Stimulated activated CD8-positive, alpha-beta memory T cell treated with anti-CD3 and anti-CD28 coated beads, Interleukin-7, amount 100 ng/mL, for 48 hours (primary cell): ENCODE measurements around the gene PCDHGC5.

Experiments
- DNase-seq, 2 donors: peaks; one replicate each; pipeline ENCODE4 v3.0.0-alpha.2; 2020; ENCODE audit warnings: low read depth in 1 of 2; ENCODE audit errors: extremely low read depth in 1 of 2

Gene PCDHGC5

DNA sequence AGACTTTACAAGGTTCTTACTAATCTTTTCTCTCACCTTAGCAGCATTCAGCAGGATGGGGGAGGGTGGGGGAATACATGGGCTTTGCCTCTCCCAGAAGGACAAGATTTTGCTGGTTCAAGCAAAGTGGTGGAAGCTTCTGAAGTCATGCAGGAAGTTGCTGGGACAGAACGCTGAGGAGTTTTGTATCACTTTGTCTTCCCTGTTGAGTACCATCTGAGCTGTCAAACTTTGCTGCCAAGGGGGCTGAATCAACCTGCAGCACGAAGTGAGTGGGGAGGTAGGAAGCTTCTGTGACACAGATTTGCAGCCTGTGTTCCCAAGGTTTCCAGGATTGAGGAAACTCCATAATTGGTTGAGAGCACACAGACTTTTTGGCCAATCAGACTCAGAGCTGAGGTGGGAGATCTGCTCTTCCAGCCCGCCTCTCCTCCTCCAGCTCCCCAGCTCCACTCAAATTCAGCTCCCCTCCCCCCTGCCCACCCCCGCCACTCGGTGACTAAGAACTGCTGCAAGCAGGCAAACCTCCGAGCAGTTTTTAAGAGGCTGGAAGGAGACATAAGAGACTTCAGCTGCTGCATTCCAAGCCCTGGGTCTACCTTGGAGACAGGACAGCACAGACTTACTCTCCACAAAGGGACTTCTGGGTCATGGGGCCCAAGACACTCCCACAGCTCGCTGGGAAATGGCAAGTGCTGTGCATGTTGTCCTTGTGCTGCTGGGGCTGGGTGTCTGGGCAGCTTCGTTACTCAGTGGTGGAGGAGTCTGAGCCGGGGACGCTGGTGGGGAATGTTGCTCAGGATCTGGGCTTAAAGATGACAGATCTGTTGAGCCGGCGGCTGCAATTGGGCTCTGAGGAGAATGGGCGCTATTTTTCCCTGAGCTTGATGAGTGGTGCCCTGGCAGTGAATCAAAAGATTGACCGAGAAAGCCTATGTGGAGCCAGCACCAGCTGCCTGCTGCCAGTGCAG is at the start of gene PCDHGC5:
Gene PCDHGC5, plus strand, starts transcription at position 491 of the 971 bp plus-strand sequence. Its CDS starts 160 bp downstream, at position 651.
- no peak for DNase-seq

DNA sequence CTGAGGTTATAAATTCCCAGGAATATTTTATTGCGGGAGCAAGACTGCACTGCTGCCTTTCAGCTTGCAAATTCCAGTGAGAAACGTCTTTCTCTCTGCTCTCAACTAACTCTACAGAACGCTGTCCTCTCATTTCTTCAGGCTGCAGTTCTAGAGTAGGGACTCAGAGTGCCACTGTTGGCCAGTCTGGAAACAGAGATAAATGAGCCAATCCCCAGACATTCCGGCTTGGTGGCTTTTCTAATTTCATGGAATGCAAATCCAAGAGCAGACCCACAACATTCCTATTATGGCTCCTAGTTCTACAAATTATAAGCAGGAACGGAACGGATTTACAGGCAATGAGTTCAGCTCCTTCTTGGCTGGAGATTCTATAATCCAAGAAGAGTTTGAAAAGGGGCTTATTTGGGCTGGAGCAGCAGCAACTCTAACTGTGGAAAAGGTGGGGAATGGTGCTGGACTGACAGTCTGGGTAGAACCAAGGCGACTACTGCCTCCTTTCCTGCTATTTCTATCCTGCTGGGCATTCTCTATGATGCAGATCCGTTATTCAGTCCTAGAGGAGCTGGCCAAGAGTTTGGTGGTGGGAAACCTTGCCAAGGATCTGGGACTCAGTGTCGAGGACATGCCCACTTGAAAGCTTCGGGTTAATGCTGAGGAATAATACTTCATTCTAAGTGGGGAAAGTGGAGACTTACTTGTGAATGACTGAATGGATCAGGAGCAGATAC is 49.3 kb upstream of the PCDHGC5 start:
- DNase-seq = no peak

DNA sequence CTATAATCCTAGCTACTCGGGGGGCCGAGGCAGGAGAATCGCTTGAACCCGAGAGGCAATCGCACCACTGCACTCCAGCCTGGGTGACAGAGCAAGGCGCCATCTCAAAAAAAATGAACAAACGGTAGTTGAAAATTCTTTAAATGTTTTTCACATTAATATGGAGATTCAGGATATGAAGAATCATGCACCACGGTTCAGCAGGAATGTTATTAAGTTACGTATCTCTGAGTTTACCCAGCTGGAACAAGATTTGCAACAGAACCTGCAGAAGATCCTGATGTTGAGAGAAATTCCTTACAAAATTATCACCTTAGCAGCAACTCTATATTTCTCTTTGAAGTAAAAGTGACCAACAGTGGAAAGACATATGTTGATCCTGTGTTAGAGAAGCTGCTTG is 48.5 kb upstream of the PCDHGC5 start:
- no peak for DNase-seq

DNA sequence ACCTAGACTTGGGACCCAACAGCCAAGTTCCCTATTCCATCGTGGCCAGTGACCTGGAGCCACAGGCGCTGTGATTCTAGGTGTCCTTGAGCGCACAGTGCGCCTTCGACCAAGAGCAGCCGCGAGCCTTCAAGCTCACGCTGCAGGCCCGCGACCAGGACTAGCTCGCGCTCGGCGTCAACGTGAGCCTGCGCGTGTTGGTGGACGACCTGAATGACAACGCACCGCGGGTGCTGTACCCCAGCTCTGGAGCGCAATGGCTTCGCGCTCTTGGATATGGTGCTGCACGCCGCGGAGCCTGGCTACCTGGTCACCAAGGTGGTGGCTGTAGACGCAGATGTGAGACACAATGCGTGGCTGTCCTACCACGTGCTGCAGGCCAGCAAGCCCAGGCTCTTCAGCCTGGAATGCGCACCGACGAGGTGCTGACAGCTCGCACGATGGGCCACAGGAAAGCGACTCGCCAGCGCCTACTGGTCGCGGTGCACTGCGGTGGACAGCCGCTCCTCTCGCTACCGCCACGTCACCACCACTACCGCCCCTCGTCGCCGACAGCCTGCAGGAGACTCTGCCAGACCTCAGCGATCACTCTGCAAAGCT is 47.2 kb upstream of the PCDHGC5 start:
- no peak for DNase-seq

DNA sequence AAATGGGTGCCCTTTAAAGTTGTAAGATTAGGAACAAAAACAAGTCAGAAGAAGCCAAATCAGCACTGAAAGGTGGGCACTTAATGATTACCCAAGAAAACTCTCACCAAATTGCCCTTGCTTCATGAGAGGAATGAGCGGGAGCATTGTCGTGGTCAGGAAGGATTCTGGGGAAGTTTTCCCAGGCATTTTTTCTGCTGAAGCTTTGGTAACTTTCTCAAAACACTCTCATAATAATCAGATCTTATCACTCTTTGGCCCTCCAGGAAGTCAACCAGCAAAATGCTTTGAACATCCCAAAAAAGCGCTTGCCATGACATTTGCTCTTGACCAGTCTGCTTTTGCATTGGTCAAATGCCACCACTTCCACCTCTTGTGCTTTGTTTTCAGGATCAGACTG is 23.5 kb upstream of the PCDHGC5 start:
- no peak for DNase-seq

DNA sequence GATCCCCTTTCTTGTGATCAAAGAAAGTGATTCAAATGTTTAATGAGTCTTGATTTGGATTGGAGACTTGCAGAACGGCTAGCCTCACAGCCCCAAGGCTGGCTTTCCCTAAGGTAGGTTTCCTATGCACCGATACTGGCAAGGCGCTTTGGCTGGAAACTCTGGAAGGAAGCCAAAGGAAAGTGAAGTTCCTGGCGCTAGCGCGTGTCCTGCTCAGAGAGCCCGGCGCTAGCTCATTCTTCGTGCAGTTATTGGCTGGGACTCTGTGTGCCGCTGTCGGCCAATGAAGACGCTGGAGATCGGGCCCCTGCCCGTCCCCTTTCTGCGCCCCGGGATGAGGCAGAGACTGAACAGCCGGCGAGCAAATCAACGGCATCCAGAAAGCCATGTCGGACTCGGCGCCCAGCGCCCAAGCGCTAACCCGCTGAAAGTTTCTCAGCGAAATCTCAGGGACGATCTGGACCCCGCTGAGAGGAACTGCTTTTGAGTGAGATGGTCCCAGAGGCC is 13.2 kb upstream of the PCDHGC5 start, which contains the start of gene PCDHGC3:
Gene PCDHGC3, plus strand, starts transcription at position 342 of the 507 bp plus-strand sequence. Its CDS starts 151 bp downstream, at position 493.
- peak; percentile 7 to 39 for DNase-seq

DNA sequence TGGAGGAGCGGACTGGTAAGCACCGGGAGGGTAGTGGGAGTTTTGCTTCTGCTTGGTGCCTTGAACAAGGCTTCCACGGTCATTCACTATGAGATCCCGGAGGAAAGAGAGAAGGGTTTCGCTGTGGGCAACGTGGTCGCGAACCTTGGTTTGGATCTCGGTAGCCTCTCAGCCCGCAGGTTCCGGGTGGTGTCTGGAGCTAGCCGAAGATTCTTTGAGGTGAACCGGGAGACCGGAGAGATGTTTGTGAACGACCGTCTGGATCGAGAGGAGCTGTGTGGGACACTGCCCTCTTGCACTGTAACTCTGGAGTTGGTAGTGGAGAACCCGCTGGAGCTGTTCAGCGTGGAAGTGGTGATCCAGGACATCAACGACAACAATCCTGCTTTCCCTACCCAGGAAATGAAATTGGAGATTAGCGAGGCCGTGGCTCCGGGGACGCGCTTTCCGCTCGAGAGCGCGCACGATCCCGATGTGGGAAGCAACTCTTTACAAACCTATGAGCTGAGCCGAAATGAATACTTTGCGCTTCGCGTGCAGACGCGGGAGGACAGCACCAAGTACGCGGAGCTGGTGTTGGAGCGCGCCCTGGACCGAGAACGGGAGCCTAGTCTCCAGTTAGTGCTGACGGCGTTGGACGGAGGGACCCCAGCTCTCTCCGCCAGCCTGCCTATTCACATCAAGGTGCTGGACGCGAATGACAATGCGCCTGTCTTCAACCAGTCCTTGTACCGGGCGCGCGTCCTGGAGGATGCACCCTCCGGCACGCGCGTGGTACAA is 12.6 kb upstream of the PCDHGC5 start:
- no peak for DNase-seq

DNA sequence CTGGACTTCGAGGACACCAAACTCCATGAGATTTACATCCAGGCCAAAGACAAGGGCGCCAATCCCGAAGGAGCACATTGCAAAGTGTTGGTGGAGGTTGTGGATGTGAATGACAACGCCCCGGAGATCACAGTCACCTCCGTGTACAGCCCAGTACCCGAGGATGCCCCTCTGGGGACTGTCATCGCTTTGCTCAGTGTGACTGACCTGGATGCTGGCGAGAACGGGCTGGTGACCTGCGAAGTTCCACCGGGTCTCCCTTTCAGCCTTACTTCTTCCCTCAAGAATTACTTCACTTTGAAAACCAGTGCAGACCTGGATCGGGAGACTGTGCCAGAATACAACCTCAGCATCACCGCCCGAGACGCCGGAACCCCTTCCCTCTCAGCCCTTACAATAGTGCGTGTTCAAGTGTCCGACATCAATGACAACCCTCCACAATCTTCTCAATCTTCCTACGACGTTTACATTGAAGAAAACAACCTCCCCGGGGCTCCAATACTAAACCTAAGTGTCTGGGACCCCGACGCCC is 11.8 kb upstream of the PCDHGC5 start:
- no peak for DNase-seq

DNA sequence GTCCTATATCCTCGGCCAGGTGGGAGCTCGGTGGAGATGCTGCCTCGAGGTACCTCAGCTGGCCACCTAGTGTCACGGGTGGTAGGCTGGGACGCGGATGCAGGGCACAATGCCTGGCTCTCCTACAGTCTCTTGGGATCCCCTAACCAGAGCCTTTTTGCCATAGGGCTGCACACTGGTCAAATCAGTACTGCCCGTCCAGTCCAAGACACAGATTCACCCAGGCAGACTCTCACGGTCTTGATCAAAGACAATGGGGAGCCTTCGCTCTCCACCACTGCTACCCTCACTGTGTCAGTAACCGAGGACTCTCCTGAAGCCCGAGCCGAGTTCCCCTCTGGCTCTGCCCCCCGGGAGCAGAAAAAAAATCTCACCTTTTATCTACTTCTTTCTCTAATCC is 11.1 kb upstream of the PCDHGC5 start:
- no peak for DNase-seq

DNA sequence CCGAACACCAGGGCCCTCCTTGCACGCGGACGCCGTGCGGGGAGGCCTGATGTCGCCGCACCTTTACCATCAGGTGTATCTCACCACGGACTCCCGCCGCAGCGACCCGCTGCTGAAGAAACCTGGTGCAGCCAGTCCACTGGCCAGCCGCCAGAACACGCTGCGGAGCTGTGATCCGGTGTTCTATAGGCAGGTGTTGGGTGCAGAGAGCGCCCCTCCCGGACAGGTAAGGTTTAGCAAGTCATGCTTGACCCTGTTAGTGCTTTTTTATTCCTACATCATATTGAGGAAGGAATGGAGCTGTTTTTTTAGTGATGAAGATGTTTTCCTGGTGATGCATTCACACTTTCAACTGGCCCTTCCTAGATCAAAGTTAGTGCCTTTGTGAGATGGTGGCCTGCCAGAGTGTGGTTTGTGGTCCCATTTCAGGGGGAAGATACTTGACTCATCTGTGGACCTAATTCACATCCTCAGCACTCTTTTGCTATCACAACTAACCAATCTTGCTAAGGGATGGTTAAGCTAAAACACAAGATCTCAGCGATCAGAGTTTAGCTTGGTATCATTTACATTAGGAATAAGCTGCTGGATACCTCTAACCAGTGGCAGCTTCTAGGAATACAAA is 10.4 kb upstream of the PCDHGC5 start:
- DNase-seq = no peak

DNA sequence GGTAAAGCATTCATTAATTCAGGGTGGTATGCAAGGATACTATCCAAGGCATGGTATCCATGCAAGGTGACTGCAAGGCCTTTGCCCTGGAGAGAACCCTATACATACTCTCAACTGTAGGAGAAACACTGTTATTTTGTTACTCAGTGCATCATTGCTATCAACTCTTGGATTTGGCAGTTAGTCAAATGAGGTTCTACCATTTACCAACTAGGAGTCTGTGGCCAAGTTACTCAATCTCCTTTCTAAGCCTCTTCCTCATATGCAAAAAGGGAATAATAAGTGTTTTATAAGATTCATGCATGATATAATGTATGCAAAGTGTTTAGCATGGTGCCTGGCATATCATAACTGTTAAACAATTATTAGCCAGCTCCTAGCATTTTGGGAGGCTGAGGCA is 9.1 kb upstream of the PCDHGC5 start:
- no peak for DNase-seq

DNA sequence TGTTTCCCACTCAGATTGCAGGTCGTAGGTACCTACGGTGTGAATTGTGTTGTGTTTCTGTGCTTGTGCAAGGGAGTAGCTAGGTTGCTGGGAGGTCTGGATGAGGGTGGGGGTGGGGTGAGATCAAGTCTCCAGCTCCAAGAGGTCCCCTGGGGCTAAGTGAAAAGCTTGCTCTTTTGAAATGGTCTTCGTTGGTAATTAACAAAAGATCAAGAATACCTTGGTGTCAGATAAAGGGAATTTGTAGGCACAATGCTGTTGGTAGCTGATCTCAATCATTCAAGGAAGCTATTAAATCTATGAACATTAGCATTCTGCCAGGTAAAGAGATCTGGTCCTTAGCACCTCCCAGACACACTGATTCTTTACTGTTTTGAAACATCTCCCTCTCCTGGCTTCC is 5.0 kb upstream of the PCDHGC5 start:
- no peak for DNase-seq

DNA sequence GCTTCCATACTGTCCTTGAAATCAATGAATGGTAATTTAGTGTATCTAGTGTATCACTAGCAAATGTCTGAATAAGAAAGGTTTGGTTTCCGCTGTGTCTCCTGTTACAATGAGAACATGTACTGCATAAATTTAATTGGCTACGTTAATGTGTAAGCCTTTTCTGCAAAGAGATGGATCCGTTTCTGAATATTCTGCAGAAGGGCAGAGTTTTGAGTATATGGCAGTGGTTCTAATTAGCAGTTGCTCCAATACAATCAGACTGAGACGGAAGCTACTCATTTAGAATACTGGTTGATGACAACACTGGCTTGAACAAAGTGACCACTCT is 4.6 kb upstream of the PCDHGC5 start:
- DNase-seq = no peak

DNA sequence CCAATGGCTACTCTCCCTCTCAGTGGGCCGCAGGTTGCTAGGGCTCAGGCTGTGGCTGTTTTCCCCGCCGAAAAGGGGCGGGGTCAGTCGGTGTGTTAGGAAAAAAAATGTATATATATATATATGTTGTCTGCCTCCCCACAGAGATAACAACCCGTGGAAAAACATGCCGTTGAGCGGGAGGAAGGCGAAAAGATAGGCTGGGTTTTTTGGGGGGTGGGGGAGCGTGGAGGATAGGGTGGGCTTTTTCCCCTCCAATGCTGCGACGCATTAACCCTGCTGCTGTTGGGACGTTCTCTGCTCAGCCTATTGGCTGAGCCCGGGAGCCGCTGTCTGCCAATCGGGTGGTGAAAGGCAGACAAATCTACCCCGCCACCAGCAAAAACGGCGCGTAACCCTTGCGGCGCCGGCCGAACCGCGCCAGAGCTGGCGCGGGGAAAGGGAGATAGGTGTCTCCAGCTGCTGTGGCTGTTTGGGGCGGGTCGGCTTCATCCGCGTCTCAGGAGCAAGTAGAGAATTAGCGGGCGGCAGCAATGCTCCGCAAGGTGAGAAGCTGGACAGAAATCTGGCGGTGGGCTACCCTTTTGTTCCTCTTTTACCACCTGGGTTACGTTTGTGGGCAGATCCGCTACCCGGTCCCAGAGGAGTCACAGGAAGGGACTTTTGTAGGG is 4.1 kb upstream of the PCDHGC5 start, which contains the start of gene PCDHGC4:
Gene PCDHGC4, plus strand, starts transcription at position 390 of the 671 bp plus-strand sequence. Its CDS starts 144 bp downstream, at position 534.
- DNase-seq = no peak

DNA sequence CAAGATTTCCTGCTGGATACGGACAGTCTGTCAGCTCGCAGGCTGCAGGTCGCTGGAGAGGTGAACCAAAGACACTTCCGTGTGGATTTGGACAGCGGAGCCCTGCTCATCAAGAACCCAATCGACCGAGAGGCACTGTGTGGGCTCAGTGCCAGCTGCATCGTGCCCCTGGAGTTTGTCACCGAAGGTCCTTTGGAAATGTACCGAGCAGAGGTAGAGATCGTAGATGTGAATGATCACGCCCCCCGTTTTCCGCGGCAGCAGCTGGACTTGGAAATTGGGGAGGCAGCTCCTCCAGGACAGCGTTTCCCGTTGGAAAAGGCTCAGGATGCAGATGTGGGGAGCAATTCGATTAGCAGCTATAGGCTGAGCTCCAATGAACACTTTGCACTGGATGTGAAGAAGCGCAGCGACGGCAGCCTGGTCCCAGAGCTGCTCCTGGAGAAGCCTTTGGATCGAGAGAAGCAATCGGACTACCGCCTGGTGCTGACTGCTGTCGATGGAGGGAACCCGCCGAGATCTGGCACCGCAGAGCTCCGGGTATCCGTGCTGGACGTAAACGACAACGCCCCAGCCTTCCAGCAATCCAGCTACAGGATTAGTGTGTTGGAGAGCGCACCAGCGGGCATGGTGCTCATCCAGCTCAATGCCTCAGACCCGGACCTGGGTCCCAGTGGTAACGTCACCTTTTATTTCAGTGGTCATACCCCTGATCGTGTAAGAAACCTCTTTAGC is 3.4 kb upstream of the PCDHGC5 start:
- DNase-seq = no peak

DNA sequence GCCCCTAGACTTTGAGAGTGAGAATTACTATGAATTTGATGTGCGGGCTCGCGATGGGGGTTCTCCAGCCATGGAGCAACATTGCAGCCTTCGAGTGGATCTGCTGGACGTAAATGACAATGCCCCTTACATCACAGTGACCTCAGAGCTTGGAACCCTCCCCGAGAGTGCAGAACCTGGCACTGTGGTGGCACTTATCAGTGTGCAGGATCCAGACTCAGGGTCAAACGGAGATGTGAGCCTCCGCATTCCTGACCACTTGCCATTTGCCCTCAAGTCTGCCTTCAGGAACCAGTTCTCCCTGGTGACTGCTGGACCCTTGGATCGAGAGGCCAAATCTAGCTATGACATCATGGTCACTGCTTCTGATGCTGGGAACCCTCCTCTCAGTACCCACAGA is 2.8 kb upstream of the PCDHGC5 start:
- DNase-seq = no peak

DNA sequence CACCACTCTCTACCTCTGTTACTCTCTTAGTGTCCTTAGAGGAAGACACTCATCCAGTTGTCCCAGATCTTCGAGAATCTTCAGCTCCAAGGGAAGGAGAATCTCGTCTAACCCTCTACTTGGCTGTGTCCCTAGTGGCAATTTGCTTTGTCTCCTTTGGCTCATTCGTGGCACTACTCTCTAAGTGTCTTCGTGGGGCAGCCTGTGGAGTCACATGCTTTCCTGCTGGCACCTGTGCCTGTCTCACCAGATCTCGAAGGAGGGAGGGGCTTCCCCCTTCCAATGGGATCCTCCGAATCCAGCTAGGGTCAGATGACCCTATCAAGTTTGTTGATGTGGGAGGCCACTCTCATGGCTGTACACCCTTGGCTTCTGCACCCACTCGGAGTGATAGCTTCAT is 1.8 kb upstream of the PCDHGC5 start:
- DNase-seq = no peak

DNA sequence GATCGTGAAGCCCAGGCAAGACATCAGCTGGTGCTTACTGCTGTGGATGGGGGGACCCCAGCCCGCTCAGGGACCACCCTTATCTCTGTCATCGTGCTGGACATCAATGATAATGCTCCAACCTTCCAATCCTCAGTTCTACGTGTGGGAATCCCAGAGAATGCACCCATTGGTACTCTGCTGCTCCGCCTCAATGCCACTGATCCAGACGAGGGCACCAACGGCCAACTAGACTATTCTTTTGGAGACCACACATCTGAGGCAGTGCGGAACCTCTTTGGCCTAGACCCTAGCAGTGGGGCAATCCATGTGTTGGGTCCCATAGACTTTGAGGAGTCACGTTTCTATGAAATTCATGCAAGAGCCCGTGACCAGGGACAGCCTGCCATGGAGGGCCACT is 960 bp downstream of the PCDHGC5 start:
- no peak for DNase-seq

DNA sequence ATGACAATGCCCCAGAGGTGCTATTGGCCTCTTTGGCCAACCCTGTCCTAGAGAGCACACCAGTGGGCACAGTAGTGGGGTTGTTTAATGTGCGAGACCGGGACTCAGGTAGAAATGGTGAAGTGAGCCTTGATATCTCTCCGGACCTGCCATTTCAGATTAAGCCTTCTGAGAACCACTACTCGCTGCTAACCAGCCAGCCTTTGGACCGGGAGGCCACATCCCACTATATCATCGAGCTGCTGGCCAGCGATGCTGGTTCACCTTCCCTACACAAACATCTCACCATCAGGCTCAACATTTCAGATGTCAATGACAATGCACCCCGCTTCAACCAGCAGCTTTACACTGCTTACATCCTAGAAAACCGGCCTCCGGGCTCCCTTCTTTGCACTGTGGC is 1.4 kb downstream of the PCDHGC5 start:
- no peak for DNase-seq
